ENCODE measurements around the gene P3H2.

Gene P3H2

GRCh38 chr3:189977174-189977573 is 143.5 kb downstream of the P3H2 start:
- TF ChIP-seq CTCF (conservative IDR thresholded peaks at IDR 0.05; ENCODE audit: control insufficient read depth, insufficient read depth, low read depth, low read length) = no peak
- no peak overlapping the region for H3K4me3 ChIP-seq (ENCODE audit: control insufficient read depth, low read depth, low read length)

GRCh38 chr3:189975391-189975990 is 145.2 kb downstream of the P3H2 start:
- H3K4me3 ChIP-seq (ENCODE audit: control insufficient read depth, low read depth, low read length) = no peak overlapping the region
- TF ChIP-seq CTCF (conservative IDR thresholded peaks at IDR 0.05; ENCODE audit: control insufficient read depth, insufficient read depth, low read depth, low read length) = no peak
- DNase-seq (ENCODE audit: low read depth) = peak; percentile 52

More at GRCh38 chr3:189977174-189977573, 143.5 kb downstream of the P3H2 start:
- DNase-seq (ENCODE audit: low read depth) = no peak

GRCh38 chr3:189974359-189974758 is 146.3 kb downstream of the P3H2 start:
- DNase-seq (ENCODE audit: low read depth) = peak; percentile 15
- no peak for TF ChIP-seq CTCF (conservative IDR thresholded peaks at IDR 0.05; ENCODE audit: control insufficient read depth, insufficient read depth, low read depth, low read length)
- no peak overlapping the region for H3K4me3 ChIP-seq (ENCODE audit: control insufficient read depth, low read depth, low read length)

- DNase-seq (ENCODE audit: low read depth) = peak; percentile 66
- TF ChIP-seq CTCF (conservative IDR thresholded peaks at IDR 0.05; ENCODE audit: control insufficient read depth, insufficient read depth, low read depth, low read length) = peak; percentile 83
- no peak overlapping the region for H3K4me3 ChIP-seq (ENCODE audit: control insufficient read depth, low read depth, low read length)
Observed at GRCh38 chr3:189967254-189967865, 153.3 kb downstream of the P3H2 start.

GRCh38 chr3:189966843-189967242 is 153.9 kb downstream of the P3H2 start:
- H3K4me3 ChIP-seq (ENCODE audit: control insufficient read depth, low read depth, low read length) = no peak overlapping the region
- no peak for TF ChIP-seq CTCF (conservative IDR thresholded peaks at IDR 0.05; ENCODE audit: control insufficient read depth, insufficient read depth, low read depth, low read length)
- DNase-seq (ENCODE audit: low read depth) = no peak

- no peak for TF ChIP-seq CTCF (conservative IDR thresholded peaks at IDR 0.05; ENCODE audit: control insufficient read depth, insufficient read depth, low read depth, low read length)
- H3K4me3 ChIP-seq (ENCODE audit: control insufficient read depth, low read depth, low read length) = no peak overlapping the region
- DNase-seq (ENCODE audit: low read depth) = no peak
Observed at GRCh38 chr3:189964623-189965332, 155.9 kb downstream of the P3H2 start.

Data from fibroblast of mammary gland (primary cell).